HCT116 (cell line): ENCODE results near the gene LSAMP.

ENCODE experiments used
- CEBPB ChIP-seq: IDR thresholded peaks from 2 replicates; pipeline ENCODE4 v1.6.1; 2012; ENCODE audit warnings: low read depth
- EGR1 ChIP-seq: IDR thresholded peaks from 2 replicates; pipeline ENCODE4 v1.6.1; 2012; ENCODE audit warnings: low read depth
- EZH2 ChIP-seq: fragments of 200-600 bp; sonication (generic); IDR thresholded peaks from 2 replicates; pipeline ENCODE4 v1.6.1; 2017; ENCODE audit warnings: antibody characterized with exemption, mixed run types
- EZH2phosphoT487 ChIP-seq: fragments of 200-600 bp; IDR thresholded peaks from 2 replicates; pipeline ENCODE4 v1.6.1; 2018; ENCODE audit warnings: antibody characterized with exemption, borderline replicate concordance
- POLR2AphosphoS5 ChIP-seq: IDR thresholded peaks from 2 replicates; pipeline ENCODE4 v1.6.1; 2011; ENCODE audit warnings: mild to moderate bottlenecking, low read depth, low read length, moderate library complexity
- RAD21 ChIP-seq: IDR thresholded peaks from 2 replicates; pipeline ENCODE4 v1.6.1; 2012; ENCODE audit warnings: low read depth, mild to moderate bottlenecking
- ZBTB33 ChIP-seq: IDR thresholded peaks from 2 replicates; pipeline ENCODE4 v1.6.1; 2011; ENCODE audit warnings: mild to moderate bottlenecking, low read length, moderate library complexity; ENCODE audit not compliant: insufficient replicate concordance; ENCODE audit errors: extremely low read depth
- TF ChIP-seq, protein P1 (sequence below): IDR thresholded peaks from 2 replicates; pipeline ENCODE4 v1.6.1; 2012
- TF ChIP-seq, protein P2 (sequence below), 3 experiments: fragments of 200-600 bp in 1 of 3; sonication (generic) in 1 of 3; IDR thresholded peaks in 2 of 3; conservative IDR thresholded peaks in 1 of 3; 2 replicates each; pipeline ENCODE4 v1.5.1; 2012 to 2017; ENCODE audit warnings: low read depth in 2 of 3, low read length in 2 of 3, antibody characterized with exemption in 1 of 3, borderline replicate concordance in 1 of 3, control low read depth in 1 of 3, mild to moderate bottlenecking in 1 of 3, mixed read lengths in 1 of 3, mixed run types in 1 of 3, moderate library complexity in 1 of 3; ENCODE audit not compliant: insufficient read depth in 1 of 3

- TF ChIP-seq, protein P1, sequence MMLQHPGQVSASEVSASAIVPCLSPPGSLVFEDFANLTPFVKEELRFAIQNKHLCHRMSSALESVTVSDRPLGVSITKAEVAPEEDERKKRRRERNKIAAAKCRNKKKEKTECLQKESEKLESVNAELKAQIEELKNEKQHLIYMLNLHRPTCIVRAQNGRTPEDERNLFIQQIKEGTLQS: no peak
- TF ChIP-seq, protein P2, sequence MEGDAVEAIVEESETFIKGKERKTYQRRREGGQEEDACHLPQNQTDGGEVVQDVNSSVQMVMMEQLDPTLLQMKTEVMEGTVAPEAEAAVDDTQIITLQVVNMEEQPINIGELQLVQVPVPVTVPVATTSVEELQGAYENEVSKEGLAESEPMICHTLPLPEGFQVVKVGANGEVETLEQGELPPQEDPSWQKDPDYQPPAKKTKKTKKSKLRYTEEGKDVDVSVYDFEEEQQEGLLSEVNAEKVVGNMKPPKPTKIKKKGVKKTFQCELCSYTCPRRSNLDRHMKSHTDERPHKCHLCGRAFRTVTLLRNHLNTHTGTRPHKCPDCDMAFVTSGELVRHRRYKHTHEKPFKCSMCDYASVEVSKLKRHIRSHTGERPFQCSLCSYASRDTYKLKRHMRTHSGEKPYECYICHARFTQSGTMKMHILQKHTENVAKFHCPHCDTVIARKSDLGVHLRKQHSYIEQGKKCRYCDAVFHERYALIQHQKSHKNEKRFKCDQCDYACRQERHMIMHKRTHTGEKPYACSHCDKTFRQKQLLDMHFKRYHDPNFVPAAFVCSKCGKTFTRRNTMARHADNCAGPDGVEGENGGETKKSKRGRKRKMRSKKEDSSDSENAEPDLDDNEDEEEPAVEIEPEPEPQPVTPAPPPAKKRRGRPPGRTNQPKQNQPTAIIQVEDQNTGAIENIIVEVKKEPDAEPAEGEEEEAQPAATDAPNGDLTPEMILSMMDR (IDR thresholded peaks at IDR 0.05 in 2 of 3, conservative IDR thresholded peaks at IDR 0.05 in 1 of 3; ENCODE audit: borderline replicate concordance in 1 of 3, insufficient read depth in 1 of 3, low read depth in 2 of 3, low read length in 2 of 3): no peak
- TF ChIP-seq POLR2AphosphoS5 (no peak), ZBTB33 (no peak), CEBPB (no peak), EZH2phosphoT487 (no peak), EZH2 (no peak), RAD21 (no peak), EGR1 (no peak)
These were observed 554.7 kb downstream of the LSAMP start for GRCh38 chr3:115890579-115890978.
